Liver (tissue), 9 donors: ENCODE measurements around the gene DYRK1B. TPM values are rescaled to one million over a fixed set of nuclear protein-coding genes. Genes with fewer than 3 reads are reported as not detected.

Experiments
- DNase-seq: peaks from one replicate; pipeline ENCODE4 v3.0.0-alpha.2; 2017; ENCODE audit warnings: low spot score
- H3K27ac ChIP-seq, 2 donors: one replicate each; pipeline ENCODE4 v1.7.0; 2013; ENCODE audit warnings: inconsistent platforms in 2 of 2, low read length in 2 of 2, control low read depth in 1 of 2, low read depth in 1 of 2, mild to moderate bottlenecking in 1 of 2
- H3K27me3 ChIP-seq, 4 donors: one replicate each; pipeline versions ENCODE4 v1.6.1 to v1.7.0; 2013; ENCODE audit warnings: low read length in 3 of 4, inconsistent platforms in 1 of 4, mild to moderate bottlenecking in 1 of 4, moderate library complexity in 1 of 4; ENCODE audit not compliant: control insufficient read depth in 4 of 4, insufficient read depth in 4 of 4
- H3K36me3 ChIP-seq, 4 donors: one replicate each; pipeline versions ENCODE4 v1.6.1 to v1.7.0; 2013; ENCODE audit warnings: low read length in 3 of 4, mild to moderate bottlenecking in 3 of 4, low read depth in 1 of 4, moderate library complexity in 1 of 4; ENCODE audit not compliant: control insufficient read depth in 4 of 4, insufficient read depth in 3 of 4
- H3K4me1 ChIP-seq, 4 donors: one replicate each; pipeline versions ENCODE4 v1.6.1 to v1.7.0; 2013; ENCODE audit warnings: low read length in 3 of 4, mild to moderate bottlenecking in 3 of 4, moderate library complexity in 1 of 4; ENCODE audit not compliant: control insufficient read depth in 4 of 4, insufficient read depth in 4 of 4
- H3K4me3 ChIP-seq, 3 donors: one replicate each; pipeline versions ENCODE4 v1.6.1 to v1.7.0; 2013; ENCODE audit warnings: low read length in 3 of 3, control low read depth in 1 of 3, low read depth in 1 of 3, mild to moderate bottlenecking in 1 of 3
- H3K9ac ChIP-seq, 2 donors: one replicate each; pipeline ENCODE4 v1.7.0; 2013; ENCODE audit warnings: low read length in 2 of 2, mild to moderate bottlenecking in 2 of 2, moderate library complexity in 2 of 2, control low read depth in 1 of 2, low read depth in 1 of 2
- H3K9me3 ChIP-seq, 4 donors: one replicate each; pipeline versions ENCODE4 v1.6.1 to v1.7.0; 2013; ENCODE audit warnings: low read length in 3 of 4; ENCODE audit not compliant: control insufficient read depth in 4 of 4
- CTCF ChIP-seq: fragments of 150-350 bp; IDR thresholded peaks from 2 replicates; pipeline ENCODE4 v1.5.1; 2017; ENCODE audit warnings: improper control_type of control experiment, low read depth, low read length; ENCODE audit not compliant: missing input control
- EGR1 ChIP-seq, 2 donors: IDR thresholded peaks; 2 replicates each; pipeline ENCODE4 v1.6.1; 2016 to 2018; ENCODE audit warnings: antibody characterized with exemption in 2 of 2, low read depth in 2 of 2
- FOXA1 ChIP-seq: IDR thresholded peaks from 2 replicates; pipeline ENCODE4 v1.6.1; 2016; ENCODE audit warnings: antibody characterized with exemption
- FOXA2 ChIP-seq: IDR thresholded peaks from 2 replicates; pipeline ENCODE4 v1.6.1; 2016; ENCODE audit warnings: antibody characterized with exemption
- GABPA ChIP-seq, 2 donors: IDR thresholded peaks in 1 of 2; conservative IDR thresholded peaks in 1 of 2; 2 replicates each; pipeline ENCODE4 v1.6.1; 2016; ENCODE audit warnings: antibody characterized with exemption in 2 of 2, mild to moderate bottlenecking in 1 of 2, moderate library complexity in 1 of 2
- HNF4A ChIP-seq, 2 donors: conservative IDR thresholded peaks; 2 replicates each; pipeline ENCODE4 v1.6.1; 2016; ENCODE audit warnings: antibody characterized with exemption in 2 of 2, mild to moderate bottlenecking in 2 of 2
- HNF4G ChIP-seq: IDR thresholded peaks from 2 replicates; pipeline ENCODE4 v1.6.1; 2016; ENCODE audit warnings: antibody characterized with exemption
- JUND ChIP-seq, 2 donors: IDR thresholded peaks; 2 replicates each; pipeline ENCODE4 v1.6.1; 2016; ENCODE audit warnings: antibody characterized with exemption in 2 of 2
- MAX ChIP-seq: IDR thresholded peaks from 2 replicates; pipeline ENCODE4 v1.6.1; 2016; ENCODE audit warnings: antibody characterized with exemption
- NR2F2 ChIP-seq: IDR thresholded peaks from 2 replicates; pipeline ENCODE4 v1.6.1; 2016; ENCODE audit warnings: antibody characterized with exemption
- RAD21 ChIP-seq, 2 donors: IDR thresholded peaks; 2 replicates each; pipeline ENCODE4 v1.6.1; 2016; ENCODE audit warnings: antibody characterized with exemption in 2 of 2, mild to moderate bottlenecking in 2 of 2
- REST ChIP-seq: IDR thresholded peaks from 2 replicates; pipeline ENCODE4 v1.6.1; 2016; ENCODE audit warnings: antibody characterized with exemption, mild to moderate bottlenecking
- RXRA ChIP-seq, 2 donors: IDR thresholded peaks; 2 replicates each; pipeline ENCODE4 v1.6.1; 2017 to 2018; ENCODE audit warnings: antibody characterized with exemption in 2 of 2, mild to moderate bottlenecking in 1 of 2
- SP1 ChIP-seq: IDR thresholded peaks from 2 replicates; pipeline ENCODE4 v1.6.1; 2018; ENCODE audit warnings: antibody characterized with exemption, mild to moderate bottlenecking
- TAF1 ChIP-seq: conservative IDR thresholded peaks from 2 replicates; pipeline ENCODE4 v1.6.1; 2016; ENCODE audit warnings: antibody characterized with exemption, mild to moderate bottlenecking
- YY1 ChIP-seq: IDR thresholded peaks from 2 replicates; pipeline ENCODE4 v1.6.1; 2016; ENCODE audit warnings: antibody characterized with exemption, mild to moderate bottlenecking
- WGBS: extraction: QIAGEN DNeasy Blood & Tissue Kit; methylation state at CpG from one replicate; pipeline ENCODE4 v1.1.7; 2013; 5-methylcytosine and 5-hydroxymethylcytosine counted together
- polyA plus RNA-seq, 2 donors: library from polyadenylated mRNA; stranded (reverse) in 1 of 2; unstranded in 1 of 2; fragments of 200-250 nt in 1 of 2; fragments of >200 nt in 1 of 2; fragmentation: Nextera tagmentation in 1 of 2; extraction: Ambion mirVana in 1 of 2; gene quantifications; one replicate each; pipeline versions ENCODE4 v1.2.1 to v1.2.3, GENCODE V29; 2013 to 2015
- total RNA-seq, 2 donors: library from RNA; depleted of rRNA; stranded (reverse); fragments of >200 nt; gene quantifications; one replicate each; pipeline ENCODE4 v1.2.3, GENCODE V29; 2014
- donor health status: healthy.
- donor health status: healthy.
- donor health status: healthy.
- donor health status: healthy.
- donor health status: healthy.

Gene DYRK1B
- total and polyA plus RNA-seq, 4 donors: 2.8 to 7.6 (median 3.2) TPM

GRCh38 chr19:39865953-39866352 is 32.0 kb upstream of the DYRK1B start:
- no peak for TF ChIP-seq TAF1
- TF ChIP-seq RAD21 (IDR thresholded peaks at IDR 0.05): no peak
- TF ChIP-seq GABPA (IDR thresholded peaks at IDR 0.05 in 1 of 2, conservative IDR thresholded peaks at IDR 0.05 in 1 of 2): no peak
- TF ChIP-seq FOXA2: no peak
- no peak for TF ChIP-seq NR2F2
- no peak for TF ChIP-seq FOXA1
- no peak for TF ChIP-seq EGR1 (IDR thresholded peaks at IDR 0.05; ENCODE audit: low read depth in 2 of 2)
- no peak for TF ChIP-seq RXRA (IDR thresholded peaks at IDR 0.05)
- no peak for TF ChIP-seq REST
- TF ChIP-seq HNF4A (conservative IDR thresholded peaks at IDR 0.05): no peak
- no peak for TF ChIP-seq JUND (IDR thresholded peaks at IDR 0.05)
- TF ChIP-seq SP1: no peak
- no peak for TF ChIP-seq YY1
- no peak for TF ChIP-seq MAX
- TF ChIP-seq HNF4G: no peak
- no peak for TF ChIP-seq CTCF
- Histone ChIP-seq H3K9me3 (no peaks in the 10 kb centered on the region), H3K27ac (no peak overlapping the region), H3K9ac (no peak overlapping the region), H3K4me3 (no peak overlapping the region), H3K27me3 (no peaks in the 10 kb centered on the region), H3K4me1 (no peaks in the 10 kb centered on the region), H3K36me3 (no peaks in the 10 kb centered on the region)
- WGBS: 87% methylated on average over 5 of the region's 5 CpGs
- no peak for DNase-seq

- Histone ChIP-seq H3K27me3 (no peaks in the 10 kb centered on the region), H3K4me1 (no peaks in the 10 kb centered on the region), H3K9ac (no peak overlapping the region), H3K4me3 (no peak overlapping the region), H3K27ac (no peak overlapping the region), H3K9me3 (no peaks in the 10 kb centered on the region), H3K36me3 (no peaks in the 10 kb centered on the region)
- DNase-seq: no peak
- WGBS: 96% methylated on average over 2 of the region's 2 CpGs
- TF ChIP-seq EGR1 (IDR thresholded peaks at IDR 0.05; ENCODE audit: low read depth in 2 of 2): no peak
- no peak for TF ChIP-seq HNF4A (conservative IDR thresholded peaks at IDR 0.05)
- no peak for TF ChIP-seq YY1
- TF ChIP-seq JUND (IDR thresholded peaks at IDR 0.05): no peak
Observed at GRCh38 chr19:39865186-39865585, 31.2 kb upstream of the DYRK1B start.
